NK-92 (cell line): ENCODE data around the gene TANC1.

Experiments used
- DNase-seq: peaks from one replicate; lab custom pipeline; 2025; ENCODE audit not compliant: unreplicated experiment; lab: John Stamatoyannopoulos, UW

The TANC1 gene

DNA sequence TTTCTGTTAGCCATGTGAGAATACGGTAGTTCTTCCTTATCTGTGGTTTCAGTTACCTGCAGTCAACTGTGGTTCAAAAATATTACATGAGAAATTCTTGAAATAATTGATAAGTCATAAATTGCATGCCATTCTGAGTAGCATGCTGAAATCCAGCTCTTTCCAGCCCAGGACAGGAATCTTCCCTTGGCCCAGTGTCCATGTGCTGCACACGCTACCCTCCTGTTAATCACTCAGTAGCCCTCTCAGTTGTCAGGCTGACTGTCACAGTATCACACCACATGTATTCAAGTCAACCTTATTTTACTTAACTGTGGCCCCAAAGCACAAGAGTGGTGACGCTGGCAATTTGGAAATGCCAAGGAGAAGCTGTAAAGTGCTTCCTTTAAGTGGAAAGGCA is 141.1 kb downstream of the TANC1 start:
- DNase-seq = no peak

GRCh38 chr2:159110784-159111183 is 142.3 kb downstream of the TANC1 start:
- no peak for DNase-seq

DNA sequence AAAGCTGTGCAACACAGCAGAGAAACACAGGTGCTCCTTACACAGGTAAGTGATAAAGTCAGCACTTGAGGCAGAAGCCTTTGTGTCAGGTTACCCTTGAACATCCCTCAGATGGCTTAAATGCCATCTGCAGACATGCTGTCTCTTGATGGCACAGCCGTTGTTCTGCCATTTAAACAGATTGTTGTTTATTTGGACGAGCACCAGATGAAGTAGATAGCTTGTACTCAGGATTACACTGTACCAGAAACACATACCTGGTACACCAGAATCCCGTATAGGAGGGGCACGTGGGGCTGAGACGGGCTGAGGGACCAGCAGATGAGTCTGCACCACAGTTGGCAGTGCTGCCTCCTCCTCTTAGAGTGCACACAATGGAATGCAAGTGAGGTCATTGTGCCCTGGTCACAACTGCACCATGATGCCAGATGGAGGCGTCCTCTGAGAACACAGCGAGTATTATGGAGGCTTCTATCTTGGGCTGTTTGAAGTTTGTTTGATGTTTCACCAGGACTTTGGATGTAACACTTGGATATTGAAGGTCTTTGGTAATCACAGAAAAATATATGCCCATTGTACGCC is 143.0 kb downstream of the TANC1 start:
- no peak for DNase-seq

DNA sequence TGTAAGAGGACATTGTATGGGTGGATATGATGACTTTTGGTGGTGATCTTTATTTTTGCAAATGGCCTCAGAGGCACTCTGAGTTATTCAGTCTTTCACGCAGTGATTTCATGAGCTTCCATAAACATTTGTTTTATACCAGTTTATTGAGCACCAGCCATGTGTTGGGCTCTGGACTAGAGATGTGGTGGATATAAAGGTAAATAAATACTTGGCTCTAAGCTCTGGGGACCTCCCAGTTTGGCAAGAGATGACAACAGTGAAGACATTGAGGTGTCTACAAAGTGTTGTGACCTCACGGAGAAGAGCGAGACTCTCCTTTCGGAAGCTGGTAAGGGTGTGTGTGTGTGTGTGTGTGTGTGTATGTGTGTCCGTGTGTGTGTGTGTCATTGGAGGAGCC is 146.4 kb downstream of the TANC1 start:
- no peak for DNase-seq

- DNase-seq = no peak
Observed at GRCh38 chr2:159116922-159117321, 148.5 kb downstream of the TANC1 start.

DNA sequence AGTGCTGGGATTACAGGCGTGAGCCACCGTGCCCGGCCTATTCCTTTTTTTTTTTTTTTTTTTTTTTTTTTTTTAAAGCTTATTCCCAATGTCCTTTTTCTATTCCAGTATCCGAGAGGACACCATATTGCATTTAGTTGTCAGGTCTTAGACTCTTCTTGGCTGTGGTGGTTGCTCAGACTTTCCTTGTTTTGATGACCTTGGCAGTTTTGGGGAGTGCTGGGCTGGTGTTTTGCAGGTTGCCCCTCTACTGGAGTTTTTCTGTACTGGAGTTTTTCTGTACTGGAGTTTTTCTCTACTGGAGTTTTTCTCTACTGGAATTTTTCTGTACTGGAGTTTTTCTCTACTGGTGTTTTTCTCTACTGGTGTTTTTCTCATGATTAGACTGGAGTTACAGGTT is 149.2 kb downstream of the TANC1 start:
- DNase-seq = no peak

DNA sequence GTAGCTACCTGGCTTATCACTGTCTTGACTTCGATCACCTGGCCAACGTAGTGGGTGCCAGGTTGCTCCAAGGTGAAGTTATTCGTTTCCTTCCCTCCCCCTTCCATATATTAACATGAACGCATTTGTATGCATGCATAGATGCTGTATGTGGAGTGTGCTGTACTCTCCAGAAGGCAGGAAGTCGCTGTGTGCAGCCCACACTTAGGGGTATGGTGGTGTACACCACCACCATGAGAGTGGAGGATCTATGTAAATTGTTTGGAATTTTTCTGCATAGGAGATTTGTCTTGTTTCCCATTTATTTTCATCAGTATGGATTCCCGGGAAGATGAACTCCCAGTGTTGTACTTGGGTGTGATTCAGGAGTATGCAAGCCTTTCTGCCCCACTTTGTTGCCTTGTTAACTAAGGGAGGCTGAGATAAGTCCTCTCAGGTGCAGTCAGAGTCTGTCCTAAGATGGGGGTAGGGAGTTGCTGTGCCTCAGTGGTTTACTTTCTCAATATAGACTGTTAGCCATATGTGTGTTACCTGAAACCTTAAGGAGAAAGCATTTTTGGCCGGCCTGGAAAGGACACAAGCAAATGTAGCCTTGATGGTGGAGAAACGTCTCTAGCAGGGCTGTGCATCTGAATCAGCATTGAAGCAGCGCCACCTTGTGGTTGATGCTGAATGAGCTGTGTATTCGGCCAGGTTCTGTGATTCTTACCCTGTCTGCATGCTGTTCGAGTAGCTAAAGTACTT is 149.8 kb downstream of the TANC1 start:
- no peak for DNase-seq

DNA sequence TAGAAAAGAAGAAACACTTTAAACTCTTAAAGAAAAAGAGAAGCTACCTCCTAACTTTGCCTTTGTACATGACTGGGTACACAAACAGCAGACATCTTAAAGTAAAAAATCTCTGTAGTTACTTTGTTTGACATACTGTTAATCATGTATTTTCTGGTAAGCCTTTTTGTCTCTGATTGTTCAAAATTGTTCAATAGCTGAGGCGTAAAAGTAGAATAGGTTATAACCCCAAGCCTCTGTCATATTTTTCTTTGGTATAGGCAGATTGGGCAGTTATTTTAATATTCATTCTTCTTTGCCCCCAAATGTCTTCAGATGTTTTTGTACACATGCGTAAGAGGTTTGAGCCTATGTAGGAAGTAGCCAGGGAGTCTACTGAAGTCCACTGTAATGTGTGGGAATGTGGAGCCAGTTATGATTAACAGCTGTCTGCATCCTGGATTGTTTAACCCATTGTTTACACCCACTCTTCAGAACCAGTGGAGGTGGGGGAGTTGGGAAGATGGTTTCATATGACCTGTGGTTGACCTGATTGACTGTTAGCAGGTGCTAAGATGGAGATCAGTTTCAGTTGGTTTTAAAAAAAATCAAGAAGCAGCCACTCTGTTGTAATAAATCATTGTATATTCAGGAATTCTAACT is 150.5 kb downstream of the TANC1 start:
- no peak for DNase-seq

DNA sequence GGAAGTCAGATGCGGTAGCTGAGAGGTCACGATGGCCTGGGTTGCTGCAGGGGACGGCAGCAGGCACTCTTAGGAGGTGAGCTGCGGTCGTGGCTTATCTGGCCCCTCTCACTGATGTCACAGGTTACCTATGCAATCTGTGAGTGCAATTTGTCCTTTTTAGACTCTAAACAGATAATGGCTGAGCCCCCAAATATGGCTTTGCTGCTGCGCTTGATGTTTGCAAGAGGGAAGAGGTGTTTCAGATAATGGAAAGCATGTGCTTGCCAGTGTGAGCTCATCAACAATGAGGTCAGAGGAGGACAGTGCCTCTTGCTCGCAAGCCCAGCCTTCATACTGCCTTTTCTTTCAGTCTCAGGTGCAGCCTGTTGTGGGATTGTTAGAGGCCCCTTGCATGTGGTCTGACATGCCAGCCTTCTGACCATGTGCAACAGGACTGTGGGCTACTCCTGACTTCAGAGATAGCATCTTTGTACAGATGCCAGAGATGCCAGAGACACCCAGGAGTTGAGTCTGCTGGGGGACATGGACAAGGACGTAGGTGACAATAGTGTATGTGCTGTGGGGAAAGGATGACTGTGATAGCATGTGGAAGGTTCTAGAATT is 151.3 kb downstream of the TANC1 start:
- no peak for DNase-seq

GRCh38 chr2:159123786-159124185 is 155.3 kb downstream of the TANC1 start:
- no peak for DNase-seq

DNA sequence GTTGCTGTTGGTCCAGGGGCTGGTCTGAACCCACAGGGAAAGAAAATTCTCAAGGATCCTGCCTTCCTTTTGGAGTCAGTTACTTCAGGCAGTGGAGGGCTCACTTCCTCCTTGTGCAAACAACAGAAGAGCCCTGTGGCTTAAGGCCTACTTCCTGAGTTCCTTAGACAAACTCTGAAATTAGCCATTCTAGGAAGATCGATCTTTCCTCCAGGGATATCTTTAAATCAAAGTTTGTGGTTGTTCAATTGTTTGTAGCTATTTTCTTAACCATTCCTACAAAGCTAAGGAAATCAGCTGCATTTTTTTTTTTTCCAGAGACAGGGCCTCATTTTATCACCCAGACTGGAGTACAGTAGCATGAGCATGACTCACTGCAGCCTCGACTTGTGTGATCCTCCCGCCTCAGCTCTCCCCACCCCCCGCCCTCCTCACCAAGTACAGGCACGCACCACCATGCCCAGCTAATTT is 156.0 kb downstream of the TANC1 start:
- DNase-seq = no peak

GRCh38 chr2:159124931-159125467 is 156.6 kb downstream of the TANC1 start:
- DNase-seq = no peak

DNA sequence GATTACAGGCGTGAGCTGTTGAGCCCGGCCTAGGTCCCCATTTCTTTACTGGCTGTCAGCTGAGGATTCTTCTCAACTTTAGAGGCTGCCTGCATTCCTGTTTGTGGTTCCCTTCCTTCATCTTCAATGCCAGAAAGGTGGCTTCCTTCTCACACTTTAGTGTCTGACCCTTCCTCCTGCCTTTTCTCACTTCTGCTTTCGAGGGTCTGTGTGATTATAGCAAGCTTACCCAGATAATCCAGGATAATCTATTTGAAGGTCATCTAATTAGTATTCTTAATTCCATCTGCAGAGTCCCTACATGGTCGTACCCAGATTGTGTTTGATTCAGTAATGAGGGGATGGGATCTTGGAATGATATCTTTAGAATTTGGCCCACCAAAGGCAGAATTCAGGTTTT is 157.4 kb downstream of the TANC1 start:
- DNase-seq = no peak

DNA sequence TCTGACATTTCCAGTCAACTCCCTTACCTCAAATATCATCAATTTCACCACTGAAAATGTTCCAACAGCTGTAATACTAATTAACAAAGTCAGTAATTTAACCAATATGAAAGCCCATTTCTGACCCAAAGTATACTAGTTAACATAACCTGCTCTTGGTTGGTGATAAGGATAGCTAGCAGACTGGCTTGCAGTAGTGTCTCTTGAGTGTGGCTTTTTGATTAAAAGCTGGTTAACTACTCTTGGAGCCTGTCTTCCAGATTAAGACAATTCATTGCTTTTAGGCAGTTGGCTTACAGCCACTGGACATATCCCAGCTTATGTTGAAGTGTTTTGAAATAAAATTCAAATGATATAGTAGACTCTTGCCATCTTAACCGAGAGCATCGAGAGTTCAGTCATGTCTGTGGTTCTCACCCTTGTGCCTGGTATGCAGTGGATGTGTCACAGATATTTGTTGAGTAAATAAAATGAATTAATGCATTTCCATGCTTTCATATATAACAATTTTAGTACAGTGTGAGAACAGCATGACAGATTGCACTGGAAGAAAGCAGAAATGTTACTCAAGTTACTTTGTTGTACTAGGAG is 158.1 kb downstream of the TANC1 start:
- DNase-seq = no peak

- DNase-seq = no peak
Observed at GRCh38 chr2:159128191-159128590, 159.8 kb downstream of the TANC1 start.

DNA sequence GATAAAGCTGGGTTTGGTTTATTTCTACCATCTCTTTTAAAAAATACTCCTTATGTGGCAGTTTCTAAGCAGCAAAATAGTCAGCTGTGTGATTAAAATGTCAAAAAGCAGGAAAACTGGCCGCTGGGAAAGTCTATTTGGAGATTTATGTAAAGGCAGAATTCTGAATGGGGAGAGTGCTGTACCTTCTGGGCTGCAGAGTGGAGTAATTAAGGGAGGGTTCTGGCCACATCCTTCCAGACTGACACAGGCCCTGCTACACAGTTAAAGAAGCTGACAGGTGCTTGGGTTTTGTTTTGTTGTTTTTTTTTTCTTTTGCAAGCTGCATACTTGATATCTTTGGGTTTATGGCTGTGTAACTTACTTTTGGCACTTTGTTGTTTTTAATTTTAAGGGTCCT is 160.8 kb downstream of the TANC1 start:
- DNase-seq = no peak

DNA sequence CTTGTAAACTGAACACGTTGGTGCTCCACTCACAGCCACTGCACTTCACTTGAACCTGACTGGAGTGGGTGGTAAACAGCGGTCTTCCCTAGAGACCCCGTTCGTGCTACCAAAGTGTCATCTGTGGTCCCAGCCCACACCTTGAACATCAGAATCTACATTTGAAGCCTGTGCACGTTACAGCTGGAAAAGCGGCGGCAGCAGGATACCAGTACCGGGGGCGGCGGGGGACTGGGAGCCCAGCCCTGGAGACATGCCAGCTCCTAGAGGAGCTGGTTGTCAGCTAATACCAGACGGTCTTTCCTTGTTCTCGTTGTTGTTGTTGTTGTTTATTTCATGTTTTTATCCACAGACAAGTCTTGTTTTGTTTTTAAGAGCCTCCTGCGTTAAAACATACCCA is 161.4 kb downstream of the TANC1 start:
- DNase-seq = no peak

DNA sequence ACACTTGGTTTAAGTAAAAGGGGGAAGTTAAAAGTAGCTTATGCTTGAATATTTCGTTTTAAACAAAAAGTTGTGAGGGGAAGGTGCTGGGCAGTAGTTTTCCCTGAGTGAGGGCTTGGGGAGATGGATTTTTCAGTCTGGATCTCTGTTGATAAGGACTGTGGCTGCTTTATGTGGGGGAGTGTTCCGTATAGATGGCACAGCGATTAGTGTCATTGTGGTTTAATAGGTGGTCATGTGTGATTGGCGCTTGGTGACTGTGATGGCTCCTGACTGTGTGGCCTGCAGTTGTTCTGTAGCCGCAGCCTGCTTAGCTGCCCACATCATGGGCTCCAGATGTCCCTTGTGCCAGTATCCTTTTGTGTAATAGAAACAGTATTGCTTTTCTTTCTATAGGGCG is 161.9 kb downstream of the TANC1 start:
- no peak for DNase-seq

GRCh38 chr2:159131267-159131913 is 162.9 kb downstream of the TANC1 start:
- DNase-seq = no peak

DNA sequence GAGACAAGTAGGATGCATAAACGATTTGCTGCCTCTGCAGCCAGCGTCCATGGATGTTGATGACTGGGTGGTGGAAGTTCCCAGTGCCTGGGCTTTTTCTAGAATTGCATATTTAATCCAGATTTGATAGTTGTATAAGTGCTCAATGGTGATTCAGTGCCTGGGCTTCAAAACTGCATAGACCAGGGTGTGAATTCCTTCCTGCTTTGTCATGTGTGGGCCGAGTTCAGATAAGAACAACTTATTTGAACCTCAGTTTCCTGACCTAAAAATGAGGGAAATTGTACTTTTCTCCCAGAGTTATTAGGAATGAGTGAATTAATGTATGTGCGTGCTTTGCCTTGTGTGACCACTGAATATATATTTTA is 163.5 kb downstream of the TANC1 start:
- DNase-seq = no peak

DNA sequence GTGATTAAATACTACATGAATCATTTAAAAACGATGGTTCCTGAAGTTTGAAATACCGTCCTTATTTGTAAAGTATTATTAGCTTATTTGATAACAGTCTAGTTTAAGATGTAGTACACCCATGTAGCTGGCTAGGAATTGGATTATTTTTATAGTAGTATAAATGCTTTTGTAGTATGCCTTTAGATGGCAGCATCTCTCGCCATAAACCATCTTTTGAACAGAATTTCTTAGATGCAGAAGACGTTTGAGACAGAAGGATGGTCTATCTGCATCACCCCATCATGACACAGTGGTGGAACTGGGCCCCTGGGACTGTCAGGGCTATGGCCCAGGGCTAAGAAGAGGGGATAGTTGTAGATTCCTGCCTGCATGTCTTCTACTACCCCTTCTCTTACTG is 165.4 kb downstream of the TANC1 start:
- no peak for DNase-seq
